ENCODE data around the gene BEX1.
"Not testable (repeated sequence)": the region's sequence is repeated elsewhere in the genome, so short reads cannot be mapped to it uniquely, and the experiment has no call there.

BEX1 gene

DNA sequence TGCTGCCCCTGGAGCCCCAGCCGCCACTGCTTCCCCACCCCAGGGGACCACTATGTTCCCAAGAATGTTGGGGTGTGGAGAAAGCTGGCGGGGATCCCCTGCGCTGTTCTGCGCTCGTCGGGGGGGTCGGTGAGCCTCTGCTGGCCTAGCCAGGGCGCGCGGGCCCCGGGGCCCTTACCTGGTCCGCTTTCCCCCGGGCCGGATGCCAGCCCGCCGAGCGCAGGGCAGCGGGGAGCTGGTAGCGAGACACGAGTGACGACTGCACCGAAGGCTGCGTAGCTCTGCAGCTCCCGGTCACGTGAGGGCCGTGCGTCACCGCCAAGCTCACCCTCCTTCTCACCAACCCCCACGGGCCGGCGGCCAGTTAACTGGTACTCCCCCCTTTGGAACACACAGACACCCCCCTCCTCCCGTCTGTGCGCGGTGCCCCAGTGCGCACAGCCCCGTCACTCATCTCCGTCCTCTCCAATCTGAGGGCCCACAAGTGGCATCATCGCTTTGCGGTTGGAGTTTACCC lies at the start of gene BEX1:
BEX1 (minus strand) TSS at position 254 of the 517 bp plus-strand sequence. CDS start 897 bp downstream, outside the sequence.
- peak; percentile 52 for DNase-seq

DNA sequence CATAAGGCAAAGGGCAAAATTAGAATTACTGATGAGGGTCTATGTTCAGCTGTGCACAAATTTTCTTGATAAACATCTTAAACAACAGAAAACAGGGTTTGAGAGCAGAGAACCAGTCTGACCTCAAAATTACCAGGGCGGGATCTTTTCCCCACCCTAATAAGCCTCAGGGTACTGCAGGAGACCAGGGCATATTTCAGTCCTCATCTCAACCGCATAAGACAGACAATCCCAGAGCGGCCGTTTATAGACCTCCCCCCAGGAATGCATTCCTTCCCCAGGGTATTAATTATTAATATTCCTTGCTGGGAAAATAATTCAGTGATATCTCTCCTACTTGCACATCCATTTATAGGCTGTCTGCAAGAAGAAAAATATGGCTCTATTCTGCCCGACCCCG lies 45.5 kb upstream of the BEX1 start:
- DNase-seq = not testable (repeated sequence)

DNA sequence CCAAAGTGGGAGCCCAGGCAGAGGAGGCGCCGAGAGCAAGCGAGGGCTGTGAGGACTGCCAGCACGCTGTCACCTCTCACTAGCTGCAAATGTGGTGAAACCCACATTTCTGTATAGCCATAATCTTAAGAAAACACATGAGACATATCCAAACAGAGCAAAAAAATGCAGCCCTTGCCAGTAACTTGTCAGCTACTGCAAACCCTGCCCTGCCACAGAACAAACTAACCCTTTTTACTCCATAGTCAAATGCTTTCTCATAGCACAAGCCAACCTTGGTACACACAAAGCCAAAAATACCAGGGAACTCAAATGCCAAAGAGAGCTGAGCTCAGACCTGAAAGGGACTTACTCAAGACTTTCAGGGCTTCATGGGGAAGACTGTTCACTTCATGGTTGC lies 43.9 kb upstream of the BEX1 start:
- no peak for DNase-seq

DNA sequence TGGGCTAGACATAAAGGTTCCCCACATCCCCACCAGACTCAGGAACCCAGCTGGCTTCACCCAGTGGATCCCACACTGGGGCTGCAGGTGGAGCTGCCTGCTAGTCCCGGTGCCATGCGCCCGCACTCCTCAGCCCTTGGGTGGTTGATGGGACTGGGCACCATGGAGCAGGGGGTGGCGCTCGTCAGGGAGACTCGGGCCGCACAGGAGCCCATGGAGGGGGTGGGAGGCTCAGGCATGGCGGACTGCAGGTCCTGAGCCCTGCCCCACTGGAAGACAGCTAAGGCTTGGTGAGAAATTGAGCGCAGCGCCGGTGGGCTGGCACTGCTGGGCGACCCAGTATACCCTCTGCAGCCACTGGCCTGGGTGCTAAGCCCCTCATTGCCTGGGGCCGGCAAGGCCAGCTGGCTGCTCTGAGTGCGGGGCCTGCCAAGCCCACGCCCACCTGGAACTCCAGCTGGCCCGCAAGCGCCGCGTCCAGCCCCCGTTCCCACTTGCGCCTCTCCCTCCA lies 43.3 kb upstream of the BEX1 start:
- DNase-seq = not testable (repeated sequence)

DNA sequence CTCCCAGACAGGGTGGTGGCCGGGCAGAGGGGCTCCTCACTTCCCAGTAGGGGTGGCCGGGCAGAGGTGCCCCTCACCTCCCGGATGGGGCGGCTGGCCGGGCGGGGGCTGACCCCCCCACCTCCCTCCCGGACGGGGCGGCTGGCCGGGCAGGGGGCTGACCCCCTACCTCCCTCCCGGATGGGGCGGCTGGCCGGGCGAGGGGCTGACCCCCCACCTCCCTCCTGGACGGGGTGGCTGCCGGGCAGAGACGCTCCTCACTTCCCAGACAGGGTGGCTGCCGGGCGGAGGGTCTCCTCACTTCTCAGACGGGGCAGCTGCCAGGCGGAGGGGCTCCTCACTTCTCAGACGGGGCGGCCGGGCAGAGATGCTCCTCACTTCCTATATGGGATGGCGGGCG lies 40.4 kb upstream of the BEX1 start:
- DNase-seq = not testable (repeated sequence)

DNA sequence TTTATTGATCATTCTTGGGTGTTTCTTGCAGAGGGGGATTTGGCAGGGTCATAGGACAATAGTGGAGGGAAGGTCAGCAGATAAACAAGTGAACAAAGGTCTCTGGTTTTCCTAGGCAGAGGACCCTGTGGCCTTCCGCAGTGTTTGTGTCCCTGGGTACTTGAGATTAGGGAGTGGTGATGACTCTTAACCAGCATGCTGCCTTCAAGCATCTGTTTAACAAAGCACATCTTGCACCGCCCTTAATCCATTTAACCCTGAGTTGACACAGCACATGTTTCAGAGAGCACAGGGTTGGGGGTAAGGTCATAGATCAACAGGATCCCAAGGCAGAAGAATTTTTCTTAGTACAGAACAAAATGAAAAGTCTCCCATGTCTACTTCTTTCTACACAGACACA lies 39.9 kb upstream of the BEX1 start:
- DNase-seq = not testable (repeated sequence)

DNA sequence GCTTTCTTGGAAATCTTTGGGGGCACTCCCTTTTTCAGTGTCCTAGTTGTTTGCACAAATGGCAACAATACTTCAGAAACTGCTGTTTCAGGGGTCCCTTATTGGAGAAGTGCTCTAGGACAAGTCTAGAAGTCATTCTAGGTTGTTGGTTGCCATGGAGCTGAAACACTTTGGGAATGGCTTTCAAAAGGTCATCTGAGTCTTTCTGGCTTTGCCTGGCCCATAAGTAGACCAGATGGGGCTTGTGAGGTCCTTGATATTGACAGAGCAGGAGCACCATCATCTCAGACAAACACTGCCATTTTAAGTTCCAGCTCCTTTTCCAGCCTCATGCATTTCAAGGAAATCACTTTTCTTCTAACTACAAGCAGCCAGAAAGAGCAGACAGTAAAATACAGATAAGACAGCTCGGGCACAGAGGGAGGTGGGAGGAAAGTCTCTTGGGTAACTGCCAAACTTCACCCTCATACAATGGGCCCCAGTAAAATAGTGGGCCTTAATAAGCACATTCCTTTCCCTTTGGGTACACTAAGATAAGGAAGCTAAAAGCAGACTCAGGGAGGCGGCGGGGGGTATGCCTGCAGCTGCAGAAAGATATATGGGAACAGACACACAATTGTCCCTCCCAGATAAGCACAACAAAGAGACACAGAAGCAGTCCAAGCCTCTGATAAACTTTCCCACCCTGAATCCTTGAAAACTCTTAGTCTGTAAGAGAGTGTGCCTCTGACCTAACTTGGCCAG lies 37.5 kb upstream of the BEX1 start:
- DNase-seq = no peak

DNA sequence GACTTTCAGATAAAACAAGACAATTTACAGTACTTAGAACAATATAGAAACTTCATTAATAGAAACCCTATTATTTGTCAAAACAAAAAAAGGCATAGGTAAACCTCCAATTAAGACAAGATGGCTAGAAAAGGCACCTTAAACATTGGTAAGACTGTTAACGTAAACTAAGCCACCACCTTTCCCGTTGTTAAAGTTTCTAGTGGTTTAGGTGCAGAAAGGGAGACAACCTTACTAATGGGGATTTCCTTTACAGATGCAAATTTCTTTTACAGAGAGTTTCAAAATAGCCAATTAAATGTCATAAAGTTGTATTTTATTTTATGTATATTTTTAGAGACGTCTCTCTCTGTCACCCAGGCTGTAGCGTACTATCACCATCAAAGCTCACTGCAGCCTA lies 36.5 kb upstream of the BEX1 start:
- DNase-seq = no peak

DNA sequence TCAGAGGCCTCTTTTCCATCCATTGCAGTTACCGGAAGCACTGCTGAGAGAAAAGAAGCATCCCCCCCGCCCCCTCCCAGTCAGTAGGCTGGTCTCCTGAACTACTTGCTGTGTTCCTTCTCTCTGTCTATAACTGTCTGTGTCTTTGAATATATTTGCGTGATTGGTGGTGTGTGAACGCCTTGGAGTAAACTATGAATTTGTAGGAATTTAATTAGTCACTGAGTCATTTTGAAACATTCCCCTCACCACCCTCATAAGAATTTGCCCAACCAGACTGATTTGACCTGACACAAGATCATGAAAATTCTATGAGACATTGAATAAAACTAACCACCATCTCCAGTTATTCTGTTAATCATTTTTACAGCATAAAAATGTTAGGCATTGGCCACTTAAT lies 35.7 kb upstream of the BEX1 start:
- DNase-seq = no peak

DNA sequence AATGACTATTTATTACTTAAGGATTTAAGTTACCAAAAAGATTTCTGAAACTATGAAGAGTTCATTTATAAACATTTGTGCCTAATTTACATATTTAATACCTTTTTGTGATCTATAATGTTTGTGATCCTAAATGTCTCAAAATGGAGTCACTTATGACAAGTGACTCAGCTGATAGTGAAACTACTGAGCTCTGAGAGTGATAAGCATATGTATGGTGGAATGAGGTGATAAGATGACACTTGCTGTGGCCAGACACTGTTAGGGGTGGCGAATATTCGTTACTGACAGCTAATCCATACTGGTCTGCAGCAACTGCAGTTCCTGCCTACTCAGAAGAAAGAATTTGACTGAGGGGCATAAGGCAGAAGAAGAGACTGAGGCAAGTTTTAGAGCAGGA lies 34.5 kb upstream of the BEX1 start:
- DNase-seq = no peak

DNA sequence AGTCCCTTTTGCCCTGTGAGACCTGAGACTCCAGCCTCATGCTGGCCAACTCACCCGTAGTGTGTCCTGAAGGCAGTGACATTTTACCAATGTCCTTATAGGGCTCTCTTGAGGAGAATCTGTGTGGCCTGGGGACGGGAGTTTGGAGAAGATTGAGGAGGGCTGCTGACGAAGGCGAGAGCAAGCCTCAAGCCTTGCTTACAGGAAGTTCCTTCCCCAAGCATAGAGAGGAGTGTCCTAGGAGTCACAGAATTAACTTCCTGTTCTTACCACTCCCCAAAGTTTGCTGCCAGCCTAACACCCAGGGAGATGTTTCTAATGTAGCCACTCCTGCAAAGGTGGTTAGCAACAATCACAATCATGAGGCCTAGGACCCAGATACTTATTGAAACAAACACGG lies 29.0 kb upstream of the BEX1 start, which contains the start of gene NXF3:
NXF3 (minus strand) TSS at position 202 of the 400 bp plus-strand sequence; CDS start at position 82, 120 bp downstream.
- no peak for DNase-seq

DNA sequence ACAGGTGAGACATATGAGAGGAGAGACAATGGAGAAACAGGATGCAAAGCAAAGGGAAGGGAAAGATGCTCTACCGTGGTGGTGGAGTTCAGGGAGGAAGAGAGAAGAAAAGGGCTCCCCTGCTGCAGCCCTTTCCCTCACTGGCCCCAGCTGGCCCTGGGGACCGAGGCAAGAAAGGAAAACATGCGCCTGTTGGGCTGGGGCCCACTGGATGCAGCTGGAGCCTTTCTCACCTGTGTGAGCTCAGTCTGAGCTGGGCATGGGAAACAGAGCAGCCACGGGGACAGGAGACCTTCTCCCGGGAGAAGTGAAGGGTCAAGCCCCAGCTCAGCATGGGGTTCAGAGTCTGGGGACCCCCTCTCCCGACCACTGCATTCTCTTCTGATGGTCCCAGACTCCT lies 17.1 kb upstream of the BEX1 start:
- DNase-seq = no peak

DNA sequence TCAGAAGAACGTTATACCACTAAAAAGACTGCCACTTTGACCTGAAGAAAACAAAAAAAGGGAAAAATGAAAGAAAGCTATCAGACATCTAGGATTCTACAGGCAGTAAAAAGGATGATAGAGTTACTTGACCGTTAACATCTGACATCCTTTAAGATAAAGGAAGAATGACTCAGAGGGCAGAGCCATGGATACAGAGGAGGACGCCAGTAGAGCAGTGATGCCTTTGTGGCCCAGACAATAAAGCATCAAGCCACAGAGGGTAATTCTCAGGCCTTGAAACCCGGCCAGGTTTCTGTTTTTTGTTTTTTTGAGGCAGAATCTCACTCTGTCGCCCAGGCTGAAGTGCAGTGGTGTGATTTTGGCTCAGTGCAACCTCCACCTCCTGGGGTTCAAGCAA lies 9.5 kb upstream of the BEX1 start:
- DNase-seq = no peak

DNA sequence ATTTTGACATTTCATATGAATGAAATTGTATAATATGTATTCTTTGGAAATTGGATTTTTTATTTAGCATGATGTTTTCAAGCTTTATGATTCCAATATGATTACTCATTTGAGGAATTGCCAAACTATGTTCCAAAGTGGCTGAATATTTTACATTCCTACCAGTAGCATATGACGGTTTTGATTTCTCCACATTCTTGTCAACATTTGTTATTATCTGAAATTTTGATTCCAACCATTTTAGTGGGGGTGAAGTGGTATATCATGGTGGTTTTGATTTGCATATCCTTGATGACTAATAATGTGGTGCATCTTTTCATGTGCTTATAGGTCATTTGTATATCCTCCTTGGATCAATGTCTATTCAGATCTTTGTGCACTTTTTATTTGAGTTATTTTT lies 2.6 kb upstream of the BEX1 start:
- no peak for DNase-seq

DNA sequence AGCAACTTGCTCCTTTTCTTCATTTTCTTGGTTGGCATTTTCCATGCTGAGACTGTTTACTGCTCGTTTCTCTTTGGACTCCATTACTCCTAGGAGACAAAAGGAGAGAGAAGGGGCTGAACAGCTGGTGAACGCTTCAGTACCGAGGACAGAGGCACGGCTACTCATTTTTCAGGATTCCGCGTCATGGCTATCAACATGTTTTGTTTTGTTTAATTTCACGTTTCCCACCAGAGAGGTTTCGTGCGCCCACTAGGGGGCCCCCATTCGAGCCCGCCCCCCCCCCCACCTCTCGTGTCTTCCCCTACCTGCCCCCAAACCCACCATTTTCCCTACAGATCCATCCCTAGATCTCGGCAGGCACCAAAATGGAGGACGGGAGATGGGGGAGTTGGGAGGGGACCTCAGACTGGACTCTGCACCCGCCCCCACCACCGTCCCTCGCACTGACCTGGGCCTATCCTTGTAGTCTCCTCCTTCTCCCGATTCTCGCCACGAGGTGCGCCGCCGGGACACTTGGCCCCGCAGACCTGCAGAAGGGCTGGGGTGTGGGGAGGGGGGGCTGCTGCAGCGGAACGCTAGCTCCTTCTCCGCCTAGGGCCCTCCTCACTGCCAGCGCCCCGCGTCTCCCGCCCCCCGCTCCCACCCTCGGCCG lies 653 bp downstream of the BEX1 start:
- DNase-seq = no peak

DNA sequence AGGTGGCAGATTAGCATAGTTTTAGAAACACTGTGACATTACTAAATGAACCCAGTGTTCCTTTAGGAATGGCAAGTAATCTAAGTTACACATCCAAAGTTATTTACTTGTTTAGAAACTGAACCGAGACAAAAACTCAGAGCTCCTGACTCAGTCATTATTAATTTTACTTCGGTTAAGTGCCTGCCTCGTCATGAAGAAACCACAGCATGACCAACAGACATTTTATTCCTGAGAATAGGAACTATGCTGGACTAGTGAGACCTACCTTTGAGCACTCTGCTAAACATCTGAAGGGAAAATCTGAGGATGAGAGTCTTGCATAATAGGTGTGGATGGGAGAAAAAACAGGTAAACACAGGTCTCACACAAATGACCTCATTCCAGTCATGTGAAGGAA lies 2.5 kb downstream of the BEX1 start:
- no peak for DNase-seq

DNA sequence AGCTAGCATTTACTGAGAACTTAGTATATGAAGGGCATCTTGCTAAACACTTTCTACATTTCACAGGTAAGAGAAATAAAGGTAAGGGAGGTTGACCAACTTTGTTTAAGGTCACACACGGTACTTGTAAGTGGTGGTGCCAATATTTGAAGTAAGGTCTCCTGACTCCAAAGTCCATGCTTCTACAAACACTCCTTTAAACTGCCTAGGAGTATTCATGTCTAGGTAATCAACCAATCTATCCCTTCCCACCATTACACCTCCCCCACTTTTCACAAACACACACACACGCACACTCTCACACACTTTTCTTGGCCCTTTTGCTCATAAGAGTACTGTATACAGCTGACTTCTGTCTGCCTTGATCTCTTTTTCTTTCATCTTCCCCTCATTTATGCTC lies 7.1 kb downstream of the BEX1 start:
- no peak for DNase-seq

DNA sequence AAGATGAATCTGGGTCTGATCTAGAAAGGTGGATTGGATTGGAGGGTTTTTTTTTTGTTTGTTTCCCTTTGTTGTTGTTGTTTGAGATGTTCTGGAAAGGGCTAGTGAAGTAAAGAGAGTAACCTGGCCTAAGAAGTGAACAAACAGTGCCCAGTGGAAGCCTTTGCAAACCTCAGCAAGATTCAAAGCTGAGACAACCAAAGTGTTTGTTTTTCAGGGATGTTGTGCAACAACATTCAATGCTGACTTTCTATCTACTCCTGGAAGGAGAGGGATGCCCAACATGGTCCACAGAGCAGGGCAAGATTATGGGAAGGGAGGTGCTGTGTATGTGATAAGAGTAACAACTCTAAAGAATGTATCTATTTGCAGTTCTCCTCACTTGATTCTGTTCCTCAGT lies 11.3 kb downstream of the BEX1 start:
- no peak for DNase-seq

DNA sequence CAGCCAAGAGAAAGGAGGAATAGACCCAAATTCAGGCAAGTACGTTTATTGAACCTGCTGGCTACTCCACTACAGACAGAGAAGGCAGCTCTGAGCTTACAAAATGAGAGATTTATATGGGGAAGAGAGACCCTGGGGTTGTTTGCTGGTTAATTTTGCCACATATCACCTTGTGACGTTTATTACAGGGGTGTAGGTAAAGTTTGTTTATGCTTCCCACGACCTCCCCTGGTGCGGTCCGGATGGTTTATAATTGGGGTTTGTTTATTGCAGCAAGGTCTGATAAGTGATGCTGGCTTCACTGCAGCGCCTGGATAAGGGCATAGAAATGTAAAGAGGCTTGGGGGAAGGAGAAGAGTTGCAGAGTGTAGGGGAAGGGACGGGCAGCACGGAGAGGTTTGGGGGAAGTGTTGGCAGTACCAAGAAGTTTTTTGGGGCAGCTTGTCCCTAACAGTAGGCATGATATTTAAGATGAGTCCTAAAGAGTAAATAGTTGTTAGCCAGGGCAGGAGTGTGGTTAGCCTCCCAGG lies 12.6 kb downstream of the BEX1 start:
- no peak for DNase-seq

DNA sequence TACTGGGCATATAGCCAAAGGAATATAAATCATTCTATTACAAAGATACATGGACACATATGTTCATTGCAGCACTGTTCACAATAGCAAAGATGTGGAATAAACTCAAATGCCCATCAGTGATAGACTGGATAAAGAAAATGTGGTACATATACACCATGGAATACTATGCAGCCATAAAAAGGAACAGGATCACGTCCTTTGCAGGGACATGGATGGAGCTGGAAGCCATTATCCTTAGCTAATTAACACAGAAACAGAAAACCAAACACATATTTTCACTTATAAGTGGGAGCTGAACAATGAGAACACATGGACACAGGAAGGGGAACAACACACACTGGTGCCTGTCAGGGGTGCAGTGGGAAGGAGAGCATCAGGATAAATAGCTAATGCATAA lies 30.6 kb downstream of the BEX1 start:
- not testable (repeated sequence) for DNase-seq

DNA sequence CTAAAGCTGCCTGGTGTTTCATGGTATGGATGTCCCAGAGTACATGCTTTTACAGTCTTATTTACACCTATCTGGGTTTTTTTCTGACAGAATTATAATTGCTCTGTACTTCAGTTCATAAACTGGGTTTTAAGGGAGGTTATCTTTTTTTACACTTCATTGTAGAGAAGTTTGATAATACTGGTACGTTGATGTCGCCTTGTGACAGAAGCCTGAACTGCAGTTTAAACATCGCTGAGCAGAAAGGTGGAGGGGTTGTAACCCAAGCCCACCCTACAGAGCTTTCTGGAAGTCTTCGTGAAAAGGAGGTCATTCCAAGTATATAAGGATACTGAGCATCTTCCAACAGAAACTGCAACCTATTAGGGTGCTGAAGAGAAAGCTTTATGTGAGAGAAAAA lies 46.4 kb downstream of the BEX1 start:
- DNase-seq = no peak

DNA sequence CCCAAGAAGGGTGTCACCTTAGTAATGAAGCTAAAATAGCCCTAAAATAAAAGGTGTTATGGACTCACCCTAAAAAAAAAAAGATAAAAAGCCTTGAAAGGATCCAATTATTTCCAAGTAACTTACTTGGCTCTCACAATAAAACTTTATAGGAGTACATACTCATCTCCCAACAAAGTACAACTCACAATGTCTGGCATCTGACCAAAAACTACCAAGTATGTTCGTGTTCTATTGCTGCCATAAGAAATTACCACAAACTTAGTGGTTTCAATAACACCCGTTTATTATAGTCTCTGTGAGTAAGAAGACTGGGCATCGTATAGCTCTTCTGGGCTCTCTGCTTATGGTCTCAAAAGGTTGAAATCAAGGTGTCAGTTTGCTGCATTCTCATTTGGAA lies 51.0 kb downstream of the BEX1 start:
- DNase-seq = no peak

Measured in NCI-H2081 treated with DMSO at 0.1 percent for 48 hours (cell line).